Thoracic aorta (tissue), 2 donors: Measurements from ENCODE around the gene PAK6. TPM values are rescaled to one million over a fixed set of nuclear protein-coding genes. Genes with fewer than 3 reads are reported as not detected.

Experiments used
- ATAC-seq: fragments of 150-250 bp; one replicate; pipeline ENCODE4 v1.8.0; 2017; ENCODE audit warnings: low read depth; ENCODE audit not compliant: insufficient number of reproducible peaks, low FRiP score
- DNase-seq: peaks from one replicate; pipeline ENCODE4 v3.0.0-alpha.2; 2020; ENCODE audit warnings: low spot score
- H3K27ac ChIP-seq, 2 donors: fragments of 200-600 bp; sonication (generic); 1 replicate in 1 of 2; 2 replicates in 1 of 2; pipeline ENCODE4 v1.5.1; 2016; ENCODE audit warnings: mild to moderate bottlenecking in 2 of 2, moderate library complexity in 2 of 2
- H3K27me3 ChIP-seq: fragments of 200-600 bp; sonication (generic); replicated peaks from 2 replicates; pipeline ENCODE4 v1.6.0; 2016; ENCODE audit warnings: mild to moderate bottlenecking; ENCODE audit not compliant: insufficient read depth
- H3K36me3 ChIP-seq: fragments of 200-600 bp; sonication (generic); one replicate; pipeline ENCODE4 v1.5.1; 2016
- H3K4me1 ChIP-seq, 2 donors: fragments of 200-600 bp; sonication (generic); 1 replicate in 1 of 2; 2 replicates in 1 of 2; pipeline versions ENCODE4 v1.5.1 to v1.6.0; 2016; ENCODE audit warnings: low read depth in 2 of 2, mild to moderate bottlenecking in 1 of 2; ENCODE audit not compliant: control insufficient read depth in 1 of 2
- H3K4me3 ChIP-seq: fragments of 200-600 bp; sonication (generic); 2 replicates; pipeline ENCODE4 v1.5.1; 2016; ENCODE audit warnings: mild to moderate bottlenecking
- H3K9me3 ChIP-seq: fragments of 200-600 bp; sonication (generic); 2 replicates; pipeline ENCODE4 v1.5.1; 2016
- CTCF ChIP-seq: fragments of 200-600 bp; sonication (generic); IDR thresholded peaks from one replicate; pipeline ENCODE4 v1.5.1; 2019; ENCODE audit warnings: antibody characterized with exemption
- total RNA-seq, 2 donors: library from RNA; depleted of rRNA; stranded (reverse); fragments of >200 nt; gene quantifications; one replicate each; pipeline versions ENCODE4 v1.1.0 to v1.2.3, GENCODE V29; 2016

The PAK6 gene
- total RNA-seq, 2 donors from 2014 or later: 0.68 to 0.78 TPM

GRCh38 chr15:40204100-40204499, 34.8 kb upstream of the PAK6 start:
- H3K27ac ChIP-seq: no peak overlapping the region
- no peaks in the 10 kb centered on the region for H3K36me3 ChIP-seq
- no peaks in the 10 kb centered on the region for H3K4me1 ChIP-seq
- no peak for TF ChIP-seq CTCF
- no peak overlapping the region for H3K4me3 ChIP-seq
- ATAC-seq (no peak), DNase-seq (no peak)
- H3K9me3 ChIP-seq: no peaks in the 10 kb centered on the region
- H3K27me3 ChIP-seq: no peaks in the 10 kb centered on the region

DNA sequence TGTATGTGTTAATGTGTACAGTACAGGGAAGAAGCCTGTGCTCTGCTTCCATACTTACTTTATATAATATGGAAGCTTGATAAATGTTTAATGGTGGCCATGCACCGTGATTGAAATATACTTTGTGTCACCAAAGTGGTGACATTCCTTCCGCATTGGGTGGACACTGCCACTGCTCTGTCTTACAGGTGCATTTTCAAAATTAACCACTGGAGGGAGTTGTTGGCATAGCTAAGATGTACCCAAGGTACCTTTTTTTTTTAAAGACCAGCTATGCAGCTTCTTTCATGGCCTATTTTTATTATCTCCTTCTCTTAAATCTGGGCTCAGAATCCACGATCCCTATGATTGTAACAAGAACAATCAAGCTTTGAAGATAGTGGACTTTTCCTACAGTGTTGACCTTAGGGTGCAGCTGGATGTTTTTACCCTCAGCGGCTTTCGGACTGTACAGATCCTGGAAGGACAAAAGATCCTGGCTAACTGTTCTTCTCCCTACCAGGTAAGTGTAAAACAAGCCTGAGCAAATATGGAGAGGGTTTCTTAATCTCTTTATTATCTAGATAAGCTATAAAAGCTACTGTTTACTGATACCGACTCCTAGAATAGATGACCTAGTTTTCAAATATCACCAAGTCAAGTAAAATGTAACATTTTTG, 21.6 kb upstream of the PAK6 start:
- DNase-seq (no peak), ATAC-seq (peak; percentile 81)
- Histone ChIP-seq H3K27ac (no peak overlapping the region), H3K4me3 (no peak overlapping the region), H3K27me3 (no peaks in the 10 kb centered on the region), H3K36me3 (no peaks in the 10 kb centered on the region), H3K9me3 (no peaks in the 10 kb centered on the region), H3K4me1 (no peaks in the 10 kb centered on the region)
- peak; percentile 86 for TF ChIP-seq CTCF

GRCh38 chr15:40219801-40220200, 19.1 kb upstream of the PAK6 start:
- ATAC-seq: no peak
- Histone ChIP-seq H3K27me3 (no peaks in the 10 kb centered on the region), H3K4me3 (no peak overlapping the region), H3K9me3 (no peaks in the 10 kb centered on the region), H3K27ac (no peak overlapping the region), H3K4me1 (no peaks in the 10 kb centered on the region), H3K36me3 (no peaks in the 10 kb centered on the region)
- TF ChIP-seq CTCF: no peak
- DNase-seq: no peak

- Histone ChIP-seq H3K4me3 (no peak overlapping the region), H3K4me1 (no peaks in the 10 kb centered on the region), H3K27me3 (no peaks in the 10 kb centered on the region), H3K9me3 (no peaks in the 10 kb centered on the region), H3K36me3 (no peaks in the 10 kb centered on the region), H3K27ac (no peak overlapping the region)
- no peak for DNase-seq
- TF ChIP-seq CTCF: no peak
- ATAC-seq: no peak
Observed at GRCh38 chr15:40222131-40222530, 16.7 kb upstream of the PAK6 start.

- ATAC-seq (no peak), DNase-seq (no peak)
- no peak overlapping the region for H3K27ac ChIP-seq
- H3K4me3 ChIP-seq: no peak overlapping the region
- no peaks in the 10 kb centered on the region for H3K36me3 ChIP-seq
- no peaks in the 10 kb centered on the region for H3K4me1 ChIP-seq
- no peaks in the 10 kb centered on the region for H3K27me3 ChIP-seq
- H3K9me3 ChIP-seq: no peaks in the 10 kb centered on the region
- no peak for TF ChIP-seq CTCF
Observed at GRCh38 chr15:40226736-40227135, 12.1 kb upstream of the PAK6 start.
